ENCODE data around the gene ACVR1C. TPM values are rescaled to one million over a fixed set of nuclear protein-coding genes. Genes with fewer than 3 reads are reported as not detected.

Gene ACVR1C
- total RNA-seq, 1 donor from 2014 or later: not detected

GRCh38 chr2:157625296-157625695 lies 3.4 kb downstream of the ACVR1C start:
- H3K27ac ChIP-seq: no peak overlapping the region
- no peaks in the 10 kb centered on the region for H3K9me3 ChIP-seq
- no peaks in the 10 kb centered on the region for H3K27me3 ChIP-seq
- no peaks in the 10 kb centered on the region for H3K36me3 ChIP-seq
- no peak overlapping the region for H3K4me3 ChIP-seq
- TF ChIP-seq, protein P1, sequence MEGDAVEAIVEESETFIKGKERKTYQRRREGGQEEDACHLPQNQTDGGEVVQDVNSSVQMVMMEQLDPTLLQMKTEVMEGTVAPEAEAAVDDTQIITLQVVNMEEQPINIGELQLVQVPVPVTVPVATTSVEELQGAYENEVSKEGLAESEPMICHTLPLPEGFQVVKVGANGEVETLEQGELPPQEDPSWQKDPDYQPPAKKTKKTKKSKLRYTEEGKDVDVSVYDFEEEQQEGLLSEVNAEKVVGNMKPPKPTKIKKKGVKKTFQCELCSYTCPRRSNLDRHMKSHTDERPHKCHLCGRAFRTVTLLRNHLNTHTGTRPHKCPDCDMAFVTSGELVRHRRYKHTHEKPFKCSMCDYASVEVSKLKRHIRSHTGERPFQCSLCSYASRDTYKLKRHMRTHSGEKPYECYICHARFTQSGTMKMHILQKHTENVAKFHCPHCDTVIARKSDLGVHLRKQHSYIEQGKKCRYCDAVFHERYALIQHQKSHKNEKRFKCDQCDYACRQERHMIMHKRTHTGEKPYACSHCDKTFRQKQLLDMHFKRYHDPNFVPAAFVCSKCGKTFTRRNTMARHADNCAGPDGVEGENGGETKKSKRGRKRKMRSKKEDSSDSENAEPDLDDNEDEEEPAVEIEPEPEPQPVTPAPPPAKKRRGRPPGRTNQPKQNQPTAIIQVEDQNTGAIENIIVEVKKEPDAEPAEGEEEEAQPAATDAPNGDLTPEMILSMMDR (IDR thresholded peaks at IDR 0.05): no peak
- DNase-seq (ENCODE audit: low spot score in 2 of 2): no peak
- peaks cover 5 to 10% of the 10 kb centered on the region in 2 donors for H3K4me1 ChIP-seq
- intact Hi-C loops (cut with DNase I): no loop called here

GRCh38 chr2:157620956-157621355 lies 7.7 kb downstream of the ACVR1C start:
- TF ChIP-seq, protein P1 (IDR thresholded peaks at IDR 0.05): no peak
- Histone ChIP-seq H3K9me3 (no peaks in the 10 kb centered on the region), H3K36me3 (no peaks in the 10 kb centered on the region), H3K4me1 (no peaks in the 10 kb centered on the region), H3K27ac (no peak overlapping the region), H3K27me3 (no peaks in the 10 kb centered on the region), H3K4me3 (no peak overlapping the region)
- intact Hi-C loops (cut with DNase I): no loop called here
- DNase-seq (ENCODE audit: low spot score in 2 of 2): no peak

GRCh38 chr2:157611726-157612125 lies 16.9 kb downstream of the ACVR1C start:
- no peaks in the 10 kb centered on the region for H3K4me1 ChIP-seq
- H3K36me3 ChIP-seq: no peaks in the 10 kb centered on the region
- TF ChIP-seq, protein P1 (IDR thresholded peaks at IDR 0.05): no peak
- no peak for DNase-seq (ENCODE audit: low spot score in 2 of 2)
- H3K27ac ChIP-seq: no peak overlapping the region
- peaks cover 0 to 18% of the 10 kb centered on the region in 2 donors for H3K9me3 ChIP-seq
- H3K4me3 ChIP-seq: no peak overlapping the region
- no peaks in the 10 kb centered on the region for H3K27me3 ChIP-seq
- intact Hi-C loops (cut with DNase I): no loop called here

- H3K4me1 ChIP-seq: no peaks in the 10 kb centered on the region
- TF ChIP-seq, protein P1 (IDR thresholded peaks at IDR 0.05): no peak
Observed at GRCh38 chr2:157611110-157611509, 17.6 kb downstream of the ACVR1C start.

DNA sequence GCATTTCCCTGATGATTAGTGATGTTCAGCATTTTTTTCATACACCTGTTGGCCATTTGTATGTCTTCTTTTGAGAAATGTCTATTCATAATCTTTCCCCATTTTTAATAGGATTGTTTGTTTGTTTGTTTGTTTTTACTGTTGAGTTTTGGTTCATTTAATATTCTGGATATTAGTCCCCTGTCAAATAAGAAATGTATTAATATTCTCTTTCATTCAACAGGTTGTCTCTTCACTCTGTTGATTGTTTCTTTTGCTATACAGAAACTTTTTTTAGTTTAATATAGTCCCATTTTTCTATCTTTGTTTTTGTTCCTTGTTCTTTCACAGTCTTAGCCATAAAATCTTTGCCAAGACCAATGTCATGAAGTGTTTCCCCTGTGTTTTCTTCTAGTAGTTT lies 22.1 kb downstream of the ACVR1C start:
- no peaks in the 10 kb centered on the region for H3K36me3 ChIP-seq
- no peaks in the 10 kb centered on the region for H3K4me1 ChIP-seq
- no peaks in the 10 kb centered on the region for H3K27me3 ChIP-seq
- TF ChIP-seq, protein P1 (IDR thresholded peaks at IDR 0.05): no peak
- no peak for DNase-seq (ENCODE audit: low spot score in 2 of 2)
- peaks cover 0 to 14% of the 10 kb centered on the region in 2 donors for H3K9me3 ChIP-seq
- no peak overlapping the region for H3K27ac ChIP-seq
- H3K4me3 ChIP-seq: no peak overlapping the region
- intact Hi-C loops (cut with DNase I): no loop called here

More at GRCh38 chr2:157611110-157611509, 17.6 kb downstream of the ACVR1C start:
- H3K4me3 ChIP-seq: no peak overlapping the region
- peaks cover 0 to 18% of the 10 kb centered on the region in 2 donors for H3K9me3 ChIP-seq
- intact Hi-C loops (cut with DNase I): no loop called here
- no peaks in the 10 kb centered on the region for H3K27me3 ChIP-seq
- no peak overlapping the region for H3K27ac ChIP-seq
- H3K36me3 ChIP-seq: no peaks in the 10 kb centered on the region
- no peak for DNase-seq (ENCODE audit: low spot score in 2 of 2)

GRCh38 chr2:157603198-157603597 lies 25.5 kb downstream of the ACVR1C start:
- no peaks in the 10 kb centered on the region for H3K4me1 ChIP-seq
- no peaks in the 10 kb centered on the region for H3K27me3 ChIP-seq
- TF ChIP-seq, protein P1 (IDR thresholded peaks at IDR 0.05): no peak
- no peaks in the 10 kb centered on the region for H3K36me3 ChIP-seq
- no peak overlapping the region for H3K27ac ChIP-seq
- no peaks in the 10 kb centered on the region for H3K9me3 ChIP-seq
- intact Hi-C loops (cut with DNase I): no loop called here
- H3K4me3 ChIP-seq: no peak overlapping the region
- DNase-seq (ENCODE audit: low spot score in 2 of 2): no peak
